CD4-positive, alpha-beta T cell treated with Interleukin-6 for 4 hours (primary cell): ENCODE results near the gene PLXNB1.
"Not testable (repeated sequence)": the region's sequence is repeated elsewhere in the genome, so short reads cannot be mapped to it uniquely, and the experiment has no call there.

Experiments
- DNase-seq: peaks from one replicate; pipeline ENCODE4 v3.0.0-alpha.2; 2020; ENCODE audit warnings: mixed read lengths

Gene PLXNB1

GRCh38 chr3:48405343-48405881 lies 24.5 kb downstream of the PLXNB1 start:
- no peak for DNase-seq

- no peak for DNase-seq
These were observed 25.2 kb downstream of the PLXNB1 start for GRCh38 chr3:48404440-48405342.

- no peak for DNase-seq
These were observed 26.1 kb downstream of the PLXNB1 start for GRCh38 chr3:48403533-48404439.

DNA sequence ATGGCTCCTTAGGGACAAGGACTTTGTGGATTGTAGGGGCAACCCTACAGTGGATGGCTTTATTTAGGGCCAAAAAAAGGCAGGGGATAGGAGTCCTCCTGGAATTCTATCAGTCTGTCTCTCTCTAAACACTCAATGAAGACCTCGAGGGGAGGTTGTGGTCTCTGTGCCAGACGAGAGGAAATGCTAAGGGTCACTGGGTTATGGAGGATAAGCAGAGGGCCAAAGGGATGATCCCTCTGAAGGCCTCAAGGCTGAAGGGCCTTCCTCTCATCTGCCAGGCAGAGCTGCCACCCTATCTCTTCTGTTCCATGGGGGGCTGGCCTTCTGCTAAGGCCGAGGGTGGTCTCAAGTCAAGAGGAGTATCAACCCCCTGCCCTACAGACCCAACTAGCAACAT lies 27.0 kb downstream of the PLXNB1 start:
- DNase-seq: no peak

DNA sequence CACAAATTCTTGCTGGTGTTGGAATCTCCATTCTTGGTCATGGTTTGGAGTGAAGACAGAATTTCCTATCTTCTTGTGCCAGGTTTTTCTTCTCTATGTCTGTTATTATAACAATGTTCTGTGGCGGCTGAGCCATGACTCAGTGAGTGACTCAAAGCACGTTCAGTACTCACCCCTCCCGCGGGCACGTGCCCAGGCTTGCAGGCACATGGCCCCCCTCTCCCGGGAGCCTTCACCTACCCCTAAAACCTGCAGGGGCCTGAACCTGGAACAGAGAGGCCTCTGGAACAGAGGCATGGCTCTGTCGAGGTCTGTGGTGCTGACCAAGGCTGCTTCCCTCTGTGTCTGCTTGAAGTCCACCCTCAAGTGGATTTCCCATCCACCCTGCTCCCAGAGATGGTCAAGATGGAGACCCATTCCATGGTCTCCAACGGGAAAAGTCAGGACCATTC lies 27.6 kb downstream of the PLXNB1 start:
- DNase-seq: no peak

GRCh38 chr3:48401434-48401901 lies 28.4 kb downstream of the PLXNB1 start:
- DNase-seq: not testable (repeated sequence)

- DNase-seq: peak; percentile 77
These were observed 29.0 kb downstream of the PLXNB1 start for GRCh38 chr3:48400824-48401433.

DNA sequence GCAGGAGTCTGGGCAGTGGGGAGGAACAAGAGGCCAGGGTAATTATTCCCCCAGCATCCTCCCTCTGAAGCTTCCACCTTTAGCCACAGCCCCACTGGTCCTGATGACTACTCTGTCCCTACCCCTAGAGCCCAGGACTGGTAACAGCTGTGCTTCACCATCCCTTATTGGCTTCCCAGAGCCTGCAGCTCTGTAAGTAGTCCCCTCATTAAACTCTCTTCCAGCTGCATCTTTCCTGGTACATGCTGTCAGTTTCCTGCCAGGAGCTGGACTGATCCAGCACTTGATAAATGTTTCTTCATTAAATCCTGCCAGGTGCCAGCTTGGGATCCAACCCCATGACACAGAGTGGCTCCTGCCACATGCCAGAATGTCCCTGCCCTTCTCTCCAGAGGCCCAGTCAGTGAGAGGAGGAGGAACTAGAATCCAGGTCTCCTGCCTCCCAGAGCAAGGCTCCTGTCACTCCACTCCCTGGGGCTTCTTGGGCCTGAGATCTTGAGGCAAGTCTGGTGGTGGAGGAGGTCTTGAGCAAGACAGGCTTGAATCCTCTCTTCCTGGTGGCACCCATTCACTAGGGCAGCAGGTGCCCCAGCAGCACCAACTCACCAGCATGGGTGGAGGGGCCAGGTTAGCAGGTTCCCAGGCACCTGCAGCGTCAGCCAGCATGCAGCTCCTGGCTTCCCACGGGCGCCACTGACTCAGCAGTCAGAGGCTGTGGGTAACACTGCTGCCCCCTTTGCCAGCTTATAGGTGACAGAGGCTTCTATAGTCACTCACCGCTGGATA lies 30.3 kb downstream of the PLXNB1 start:
- DNase-seq: no peak

DNA sequence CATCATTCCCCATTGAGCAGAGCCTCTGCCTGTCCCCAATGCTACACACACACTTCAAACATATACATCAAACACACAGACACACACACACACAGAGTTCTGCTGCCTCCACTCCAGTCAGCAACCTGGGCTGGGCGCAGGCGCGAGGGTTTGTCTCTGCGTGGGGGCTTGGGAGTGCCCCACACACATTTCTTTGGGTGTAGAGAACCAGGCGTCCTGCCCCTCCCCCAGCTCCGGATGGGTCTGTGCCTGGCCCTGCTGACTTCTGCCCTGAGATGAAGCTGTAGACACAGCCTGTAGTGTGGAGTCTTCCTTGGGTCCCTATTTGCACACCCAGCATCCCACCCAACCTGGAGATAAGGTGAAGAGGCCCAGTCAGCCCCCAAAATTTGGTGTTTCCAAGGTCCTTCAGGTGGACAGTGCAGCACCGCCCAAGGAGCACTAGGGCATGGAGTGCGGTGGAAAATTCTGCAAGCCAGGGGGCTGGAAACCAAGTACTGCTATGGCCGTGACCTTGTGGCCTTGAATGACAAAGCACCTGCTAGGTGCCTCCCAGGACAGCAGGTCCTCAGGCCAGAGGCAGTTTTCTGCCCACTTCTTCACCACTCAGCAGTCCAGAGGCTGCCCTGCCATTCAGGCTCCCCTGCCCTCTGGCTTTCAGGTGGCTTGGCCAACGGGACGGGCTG lies 31.0 kb downstream of the PLXNB1 start:
- no peak for DNase-seq

GRCh38 chr3:48397767-48398681 lies 31.9 kb downstream of the PLXNB1 start:
- no peak for DNase-seq

- DNase-seq: no peak
These were observed 34.2 kb downstream of the PLXNB1 start for GRCh38 chr3:48395714-48396113.

- DNase-seq: no peak
These were observed 35.5 kb downstream of the PLXNB1 start for GRCh38 chr3:48394391-48394790.

DNA sequence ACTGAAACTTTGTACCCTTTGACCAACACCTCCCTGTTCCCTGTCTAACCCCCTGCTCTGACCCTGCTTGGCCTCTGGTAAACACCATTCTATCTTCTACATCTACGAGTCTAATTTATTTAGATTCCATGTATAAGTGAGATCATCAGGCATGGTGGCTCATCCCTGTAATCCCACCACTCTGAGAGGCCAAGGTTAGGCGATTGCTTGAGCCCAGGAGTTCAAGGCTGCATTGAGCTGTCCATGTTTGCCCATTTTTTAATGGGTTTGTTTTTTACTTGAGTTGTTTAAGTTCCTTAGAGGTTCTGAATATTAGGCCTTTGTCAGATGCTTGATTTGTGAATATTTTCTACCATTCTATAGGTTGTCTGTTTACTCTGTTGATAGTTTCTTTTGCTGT lies 40.9 kb downstream of the PLXNB1 start:
- no peak for DNase-seq

DNA sequence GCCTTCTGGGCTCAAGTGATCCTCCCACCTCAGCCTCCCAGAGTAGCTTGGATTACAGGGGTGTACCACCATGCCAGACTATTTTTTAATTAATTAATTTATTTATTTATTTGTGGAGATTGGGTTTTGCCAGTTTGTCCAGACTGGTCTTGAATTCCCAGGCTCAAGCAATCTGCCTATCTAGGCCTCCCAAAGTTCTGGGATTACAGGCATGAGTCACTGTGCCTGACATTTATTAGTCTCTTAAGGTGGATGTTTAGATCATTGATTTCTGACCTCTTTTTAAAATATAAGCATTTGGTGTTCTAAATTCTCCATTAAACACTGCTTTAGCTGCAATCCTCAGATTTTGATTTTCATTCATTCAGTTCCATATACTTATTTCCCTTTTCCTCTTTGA lies 42.3 kb downstream of the PLXNB1 start:
- DNase-seq: no peak

DNA sequence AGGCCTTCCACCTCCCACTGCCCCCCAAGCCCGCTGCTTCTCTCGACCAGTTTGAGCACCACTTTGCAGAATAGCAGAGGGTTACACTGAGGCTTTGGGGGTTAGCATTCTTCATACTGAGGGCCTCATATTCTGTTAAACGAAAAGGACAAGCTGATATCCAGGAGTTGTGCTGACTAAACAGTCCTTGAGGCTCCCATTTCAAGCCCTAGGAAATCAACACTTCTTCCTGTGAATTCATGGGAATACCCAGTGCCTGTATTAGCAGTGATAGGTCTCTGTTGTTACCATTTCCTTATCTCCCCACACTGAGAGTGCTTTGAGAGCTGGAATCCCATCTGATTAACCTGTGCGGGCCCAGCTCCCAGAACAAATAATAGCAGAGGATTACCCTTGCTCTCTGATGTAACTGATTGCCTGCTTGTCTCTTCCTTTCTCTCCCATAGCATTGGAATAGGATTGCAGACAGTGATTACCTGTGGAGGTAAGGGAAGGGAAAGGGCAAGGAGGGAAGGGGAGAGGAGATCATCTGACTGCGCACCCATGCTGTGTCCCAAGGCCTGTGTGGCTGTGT lies 56.9 kb downstream of the PLXNB1 start:
- no peak for DNase-seq

DNA sequence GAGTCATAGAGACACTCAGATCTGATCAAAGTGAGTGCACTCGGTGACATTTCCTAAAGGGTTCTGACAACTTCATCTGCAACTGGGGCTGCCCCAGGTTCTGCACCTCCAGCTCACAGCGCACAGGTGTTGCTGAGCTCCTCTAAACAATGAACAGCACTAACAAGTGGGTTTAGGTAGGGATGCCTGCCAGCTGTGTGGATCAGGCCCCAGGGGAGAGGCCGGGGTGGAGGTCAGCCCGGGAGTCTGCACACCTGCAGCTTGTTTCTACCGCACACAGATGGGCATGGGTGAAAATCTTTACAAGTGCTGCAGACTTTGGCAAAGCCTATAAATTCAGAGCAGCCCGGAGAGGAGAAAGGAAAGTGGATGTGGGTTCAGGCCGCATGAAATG lies 57.5 kb downstream of the PLXNB1 start:
- DNase-seq: no peak

DNA sequence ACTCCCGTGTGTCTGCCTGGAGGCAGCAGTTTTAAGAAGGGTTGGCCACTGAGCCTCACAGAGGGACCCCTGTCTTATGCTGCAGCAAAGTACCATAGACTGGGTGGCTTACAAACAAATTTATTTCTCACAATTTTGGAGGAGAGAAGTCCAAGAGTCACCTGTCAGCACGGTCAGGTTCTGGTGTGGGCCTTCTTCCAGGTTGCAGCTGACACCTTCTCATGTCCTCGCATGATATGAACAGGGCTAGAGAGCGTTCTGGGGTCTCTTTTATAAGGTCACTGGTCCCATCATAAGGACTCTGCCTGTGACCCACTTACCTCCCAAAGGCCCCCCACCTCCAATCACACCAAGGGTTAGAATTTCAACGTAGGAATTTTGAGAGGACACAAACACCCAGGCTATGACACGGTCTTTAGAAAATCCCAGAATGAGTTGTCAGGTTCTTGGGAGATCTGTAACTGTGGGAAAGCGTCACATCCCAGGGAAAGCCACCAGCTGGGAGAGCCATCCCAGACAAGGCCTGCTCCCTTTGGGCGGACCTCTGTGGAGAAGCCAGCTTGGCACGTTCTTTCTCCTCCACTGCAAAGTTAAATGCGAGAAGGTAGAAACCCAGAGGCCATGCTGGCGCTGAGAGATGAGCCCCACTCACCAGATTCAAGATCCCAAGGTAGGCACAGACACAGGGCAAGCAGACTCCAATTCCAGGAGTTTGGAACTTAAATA lies 58.1 kb downstream of the PLXNB1 start, which contains the start of gene FBXW12:
FBXW12 (plus strand) TSS at position 569 of the 726 bp plus-strand sequence. CDS start 549 bp downstream, outside the sequence.
- no peak for DNase-seq

GRCh38 chr3:48370333-48370713 lies 59.6 kb downstream of the PLXNB1 start:
- DNase-seq: no peak
